ENCODE measurements around the gene AGPS.
"Not testable (repeated sequence)": the region's sequence is repeated elsewhere in the genome, so short reads cannot be mapped to it uniquely, and the experiment has no call there.

Gene AGPS

GRCh38 chr2:177354541-177354940 is 38.0 kb upstream of the AGPS start:
- H3K9ac ChIP-seq (ENCODE audit: low read depth, low read length); H3K4me3 ChIP-seq (ENCODE audit: low read depth, low read length); H3K4me1 ChIP-seq (ENCODE audit: control insufficient read depth, insufficient read depth, low read length); H3K36me3 ChIP-seq (ENCODE audit: control insufficient read depth, insufficient read depth, low read length); H3K27me3 ChIP-seq (ENCODE audit: control insufficient read depth, insufficient read depth, low read length); H3K9me3 ChIP-seq (ENCODE audit: control insufficient read depth, insufficient read depth, low read length): not testable (repeated sequence)

- H3K4me1 ChIP-seq (ENCODE audit: control insufficient read depth, insufficient read depth, low read length) = no peaks in the 10 kb centered on the region
- H3K9ac ChIP-seq (ENCODE audit: low read depth, low read length) = no peak overlapping the region
- H3K4me3 ChIP-seq (ENCODE audit: low read depth, low read length) = no peak overlapping the region
- H3K27me3 ChIP-seq (ENCODE audit: control insufficient read depth, insufficient read depth, low read length) = no peaks in the 10 kb centered on the region
- H3K36me3 ChIP-seq (ENCODE audit: control insufficient read depth, insufficient read depth, low read length) = no peaks in the 10 kb centered on the region
- no peaks in the 10 kb centered on the region for H3K9me3 ChIP-seq (ENCODE audit: control insufficient read depth, insufficient read depth, low read length)
Measured at GRCh38 chr2:177355874-177356273, 36.7 kb upstream of the AGPS start.

- Histone ChIP-seq H3K36me3 (ENCODE audit: control insufficient read depth, insufficient read depth, low read length) (no peaks in the 10 kb centered on the region), H3K4me3 (ENCODE audit: low read depth, low read length) (no peak overlapping the region), H3K4me1 (ENCODE audit: control insufficient read depth, insufficient read depth, low read length) (no peaks in the 10 kb centered on the region), H3K27me3 (ENCODE audit: control insufficient read depth, insufficient read depth, low read length) (no peaks in the 10 kb centered on the region), H3K9me3 (ENCODE audit: control insufficient read depth, insufficient read depth, low read length) (no peaks in the 10 kb centered on the region), H3K9ac (ENCODE audit: low read depth, low read length) (no peak overlapping the region)
Measured at GRCh38 chr2:177359836-177360595, 32.6 kb upstream of the AGPS start.

GRCh38 chr2:177362499-177362898 is 30.1 kb upstream of the AGPS start:
- Histone ChIP-seq H3K9me3 (ENCODE audit: control insufficient read depth, insufficient read depth, low read length) (no peaks in the 10 kb centered on the region), H3K9ac (ENCODE audit: low read depth, low read length) (no peak overlapping the region)

GRCh38 chr2:177363332-177363731 is 29.2 kb upstream of the AGPS start:
- Histone ChIP-seq H3K9me3 (ENCODE audit: control insufficient read depth, insufficient read depth, low read length) (no peaks in the 10 kb centered on the region), H3K4me3 (ENCODE audit: low read depth, low read length) (no peak overlapping the region), H3K4me1 (ENCODE audit: control insufficient read depth, insufficient read depth, low read length) (no peaks in the 10 kb centered on the region), H3K27me3 (ENCODE audit: control insufficient read depth, insufficient read depth, low read length) (no peaks in the 10 kb centered on the region), H3K9ac (ENCODE audit: low read depth, low read length) (no peak overlapping the region), H3K36me3 (ENCODE audit: control insufficient read depth, insufficient read depth, low read length) (no peaks in the 10 kb centered on the region)

More at GRCh38 chr2:177362499-177362898, 30.1 kb upstream of the AGPS start:
- no peak overlapping the region for H3K4me3 ChIP-seq (ENCODE audit: low read depth, low read length)
- no peaks in the 10 kb centered on the region for H3K36me3 ChIP-seq (ENCODE audit: control insufficient read depth, insufficient read depth, low read length)
- no peaks in the 10 kb centered on the region for H3K27me3 ChIP-seq (ENCODE audit: control insufficient read depth, insufficient read depth, low read length)
- H3K4me1 ChIP-seq (ENCODE audit: control insufficient read depth, insufficient read depth, low read length) = no peaks in the 10 kb centered on the region

GRCh38 chr2:177365764-177366163 is 26.8 kb upstream of the AGPS start:
- not testable (repeated sequence) for H3K9me3 ChIP-seq (ENCODE audit: control insufficient read depth, insufficient read depth, low read length); H3K36me3 ChIP-seq (ENCODE audit: control insufficient read depth, insufficient read depth, low read length); H3K4me3 ChIP-seq (ENCODE audit: low read depth, low read length); H3K27me3 ChIP-seq (ENCODE audit: control insufficient read depth, insufficient read depth, low read length); H3K9ac ChIP-seq (ENCODE audit: low read depth, low read length); H3K4me1 ChIP-seq (ENCODE audit: control insufficient read depth, insufficient read depth, low read length)

GRCh38 chr2:177368023-177368422 is 24.6 kb upstream of the AGPS start:
- not testable (repeated sequence) for H3K4me1 ChIP-seq (ENCODE audit: control insufficient read depth, insufficient read depth, low read length); H3K36me3 ChIP-seq (ENCODE audit: control insufficient read depth, insufficient read depth, low read length); H3K4me3 ChIP-seq (ENCODE audit: low read depth, low read length)

GRCh38 chr2:177379354-177379753 is 13.2 kb upstream of the AGPS start:
- Histone ChIP-seq H3K9me3 (ENCODE audit: control insufficient read depth, insufficient read depth, low read length) (no peaks in the 10 kb centered on the region), H3K36me3 (ENCODE audit: control insufficient read depth, insufficient read depth, low read length) (no peaks in the 10 kb centered on the region), H3K9ac (ENCODE audit: low read depth, low read length) (no peak overlapping the region), H3K4me1 (ENCODE audit: control insufficient read depth, insufficient read depth, low read length) (peaks cover 5% of the 10 kb centered on the region), H3K27me3 (ENCODE audit: control insufficient read depth, insufficient read depth, low read length) (no peaks in the 10 kb centered on the region), H3K4me3 (ENCODE audit: low read depth, low read length) (no peak overlapping the region)

More at GRCh38 chr2:177368023-177368422, 24.6 kb upstream of the AGPS start:
- H3K9me3 ChIP-seq (ENCODE audit: control insufficient read depth, insufficient read depth, low read length); H3K9ac ChIP-seq (ENCODE audit: low read depth, low read length); H3K27me3 ChIP-seq (ENCODE audit: control insufficient read depth, insufficient read depth, low read length): not testable (repeated sequence)

GRCh38 chr2:177380181-177380580 is 12.4 kb upstream of the AGPS start:
- no peaks in the 10 kb centered on the region for H3K36me3 ChIP-seq (ENCODE audit: control insufficient read depth, insufficient read depth, low read length)
- H3K9me3 ChIP-seq (ENCODE audit: control insufficient read depth, insufficient read depth, low read length) = no peaks in the 10 kb centered on the region
- H3K9ac ChIP-seq (ENCODE audit: low read depth, low read length) = no peak overlapping the region
- no peak overlapping the region for H3K4me3 ChIP-seq (ENCODE audit: low read depth, low read length)
- peaks cover 5% of the 10 kb centered on the region for H3K4me1 ChIP-seq (ENCODE audit: control insufficient read depth, insufficient read depth, low read length)
- H3K27me3 ChIP-seq (ENCODE audit: control insufficient read depth, insufficient read depth, low read length) = no peaks in the 10 kb centered on the region

- Histone ChIP-seq H3K9ac (ENCODE audit: low read depth, low read length) (no peak overlapping the region), H3K27me3 (ENCODE audit: control insufficient read depth, insufficient read depth, low read length) (no peaks in the 10 kb centered on the region), H3K9me3 (ENCODE audit: control insufficient read depth, insufficient read depth, low read length) (no peaks in the 10 kb centered on the region)
Measured at GRCh38 chr2:177383935-177384334, 8.6 kb upstream of the AGPS start.

GRCh38 chr2:177385151-177385550 is 7.4 kb upstream of the AGPS start:
- Histone ChIP-seq H3K27me3 (ENCODE audit: control insufficient read depth, insufficient read depth, low read length) (no peaks in the 10 kb centered on the region), H3K4me3 (ENCODE audit: low read depth, low read length) (no peak overlapping the region), H3K9me3 (ENCODE audit: control insufficient read depth, insufficient read depth, low read length) (no peaks in the 10 kb centered on the region), H3K9ac (ENCODE audit: low read depth, low read length) (no peak overlapping the region), H3K4me1 (ENCODE audit: control insufficient read depth, insufficient read depth, low read length) (peaks cover 5% of the 10 kb centered on the region), H3K36me3 (ENCODE audit: control insufficient read depth, insufficient read depth, low read length) (no peaks in the 10 kb centered on the region)

More at GRCh38 chr2:177383935-177384334, 8.6 kb upstream of the AGPS start:
- Histone ChIP-seq H3K4me3 (ENCODE audit: low read depth, low read length) (no peak overlapping the region), H3K4me1 (ENCODE audit: control insufficient read depth, insufficient read depth, low read length) (peaks cover 5% of the 10 kb centered on the region), H3K36me3 (ENCODE audit: control insufficient read depth, insufficient read depth, low read length) (no peaks in the 10 kb centered on the region)

- H3K9me3 ChIP-seq (ENCODE audit: control insufficient read depth, insufficient read depth, low read length) = no peaks in the 10 kb centered on the region
- H3K27me3 ChIP-seq (ENCODE audit: control insufficient read depth, insufficient read depth, low read length) = no peaks in the 10 kb centered on the region
- H3K9ac ChIP-seq (ENCODE audit: low read depth, low read length) = peak overlapping the region; percentile 92
- H3K36me3 ChIP-seq (ENCODE audit: control insufficient read depth, insufficient read depth, low read length) = no peaks in the 10 kb centered on the region
- H3K4me1 ChIP-seq (ENCODE audit: control insufficient read depth, insufficient read depth, low read length) = no peaks in the 10 kb centered on the region
- peak overlapping the region; percentile 90 for H3K4me3 ChIP-seq (ENCODE audit: low read depth, low read length)
Measured at GRCh38 chr2:177391822-177392372, 676 bp upstream of the AGPS start.

All from iPS-15b (cell line).